Sigmoid colon (tissue), 7 donors: ENCODE results near the gene RAB3B. TPM values are rescaled to one million over a fixed set of nuclear protein-coding genes. Genes with fewer than 3 reads are reported as not detected.

Experiments
- DNase-seq: peaks from one replicate; pipeline ENCODE4 v3.0.0-alpha.2; 2019
- H3K27ac ChIP-seq, 4 donors: fragments of 200-600 bp; sonication (generic); one replicate each; pipeline ENCODE4 v1.5.1; 2016 to 2019; ENCODE audit warnings: mild to moderate bottlenecking in 1 of 4
- H3K27me3 ChIP-seq, 3 donors: fragments of 200-600 bp; sonication (generic); one replicate each; pipeline ENCODE4 v1.5.1; 2019; ENCODE audit warnings: mild to moderate bottlenecking in 1 of 3
- H3K36me3 ChIP-seq, 4 donors: fragments of 200-600 bp; sonication (generic); one replicate each; pipeline ENCODE4 v1.5.1; 2016 to 2019
- H3K4me1 ChIP-seq, 4 donors: fragments of 200-600 bp; sonication (generic); one replicate each; pipeline ENCODE4 v1.5.1; 2017 to 2019
- H3K4me3 ChIP-seq, 4 donors: fragments of 200-600 bp; sonication (generic); one replicate each; pipeline ENCODE4 v1.5.1; 2017 to 2019; ENCODE audit warnings: mild to moderate bottlenecking in 2 of 4, moderate library complexity in 1 of 4
- H3K9me3 ChIP-seq, 4 donors: fragments of 200-600 bp in 3 of 4; sonication (generic) in 3 of 4; one replicate each; pipeline versions ENCODE4 v1.5.1 to v1.6.1; 2013 to 2019
- CTCF ChIP-seq, 4 experiments: fragments of 450-650 bp in 3 of 4; fragments of 200-600 bp in 1 of 4; IDR thresholded peaks; one replicate each; pipeline ENCODE4 v1.5.1; 2016 to 2019; ENCODE audit warnings: antibody characterized with exemption in 4 of 4, mild to moderate bottlenecking in 3 of 4, moderate library complexity in 2 of 4
- EP300 ChIP-seq, 4 donors: sonication (generic); formaldehyde crosslinking; IDR thresholded peaks; one replicate each; pipeline ENCODE4 v1.6.1; 2017; ENCODE audit warnings: antibody characterized with exemption in 4 of 4
- POLR2A ChIP-seq, 2 donors: fragments of 450-650 bp; IDR thresholded peaks; one replicate each; pipeline ENCODE4 v1.6.1; 2016; ENCODE audit warnings: antibody characterized with exemption in 2 of 2, mild to moderate bottlenecking in 2 of 2, moderate library complexity in 2 of 2
- POLR2AphosphoS5 ChIP-seq, 4 donors: sonication (generic); formaldehyde crosslinking; IDR thresholded peaks; one replicate each; pipeline ENCODE4 v1.6.1; 2017; ENCODE audit warnings: antibody characterized with exemption in 4 of 4
- WGBS, 2 donors: extraction: QIAGEN DNeasy Blood & Tissue Kit; methylation state at CpG; one replicate each; pipeline ENCODE4 v1.1.7; 2013; 5-methylcytosine and 5-hydroxymethylcytosine counted together
- intact Hi-C: fragments of 100-400 bp; cut with DNase I; formaldehyde crosslinking; loops from one replicate; pipeline ENCODE4 v1.15.1; 2023
- polyA plus RNA-seq, 3 donors: library from polyadenylated mRNA; stranded (reverse); fragments of 200-250 nt; gene quantifications; one replicate each; pipeline ENCODE4 v1.2.3, GENCODE V29; 2013
- total RNA-seq, 4 donors: library from RNA; depleted of rRNA; stranded (reverse); fragments of >200 nt; gene quantifications; one replicate each; pipeline ENCODE4 v1.1.0, GENCODE V29; 2016
- donor health status: healthy with polysubstance abuse.
- donor health status: Bipolar disorder and iron deficiency.
- donor health status: healthy.

RAB3B gene
- total and polyA plus RNA-seq, 7 donors, result 1.5 to 4.3 (median 3.1) TPM

- Histone ChIP-seq H3K36me3 (no peaks in the 10 kb centered on the region), H3K4me1 (no peaks in the 10 kb centered on the region), H3K4me3 (no peak overlapping the region), H3K9me3 (peaks cover 0 to 9% (median 4%) of the 10 kb centered on the region in 4 donors), H3K27ac (no peak overlapping the region), H3K27me3 (no peaks in the 10 kb centered on the region)
- TF ChIP-seq POLR2A (IDR thresholded peaks at IDR 0.05) (no peak), CTCF (IDR thresholded peaks at IDR 0.05) (no peak)
- no peak for DNase-seq
- intact Hi-C loops, result no loop called here
Measured at GRCh38 chr1:51945591-51945990, 44.9 kb downstream of the RAB3B start.

GRCh38 chr1:51942281-51942680 lies 48.2 kb downstream of the RAB3B start:
- Histone ChIP-seq H3K36me3 (no peaks in the 10 kb centered on the region), H3K4me3 (no peak overlapping the region), H3K27me3 (no peaks in the 10 kb centered on the region), H3K4me1 (no peaks in the 10 kb centered on the region), H3K9me3 (peaks cover 0 to 9% (median 4%) of the 10 kb centered on the region in 4 donors), H3K27ac (no peak overlapping the region)
- DNase-seq, result no peak
- WGBS, 2 donors, result 63 to 85% methylated on average over 2 of the region's 2 CpGs
- intact Hi-C loops, result no loop called here
- TF ChIP-seq POLR2A (IDR thresholded peaks at IDR 0.05) (no peak), POLR2AphosphoS5 (IDR thresholded peaks at IDR 0.05) (no peak), EP300 (IDR thresholded peaks at IDR 0.05) (no peak), CTCF (IDR thresholded peaks at IDR 0.05) (no peak)

GRCh38 chr1:51941528-51941927 lies 49.0 kb downstream of the RAB3B start:
- Histone ChIP-seq H3K27ac (no peak overlapping the region), H3K9me3 (peaks cover 0 to 9% (median 4%) of the 10 kb centered on the region in 4 donors), H3K4me3 (no peak overlapping the region), H3K36me3 (no peaks in the 10 kb centered on the region), H3K4me1 (no peaks in the 10 kb centered on the region), H3K27me3 (no peaks in the 10 kb centered on the region)
- no peak for DNase-seq
- intact Hi-C loops, result no loop called here
- TF ChIP-seq EP300 (IDR thresholded peaks at IDR 0.05), result no peak
- TF ChIP-seq POLR2AphosphoS5 (IDR thresholded peaks at IDR 0.05), result no peak
- TF ChIP-seq POLR2A (IDR thresholded peaks at IDR 0.05), result no peak
- TF ChIP-seq CTCF (IDR thresholded peaks at IDR 0.05), result no peak

GRCh38 chr1:51937112-51937511 lies 53.4 kb downstream of the RAB3B start:
- Histone ChIP-seq H3K36me3 (no peaks in the 10 kb centered on the region), H3K9me3 (peaks cover 0 to 9% (median 4%) of the 10 kb centered on the region in 4 donors), H3K4me3 (no peak overlapping the region), H3K27me3 (no peaks in the 10 kb centered on the region), H3K27ac (no peak overlapping the region), H3K4me1 (no peaks in the 10 kb centered on the region)
- no peak for TF ChIP-seq POLR2A (IDR thresholded peaks at IDR 0.05)
- TF ChIP-seq EP300 (IDR thresholded peaks at IDR 0.05), result no peak
- TF ChIP-seq POLR2AphosphoS5 (IDR thresholded peaks at IDR 0.05), result no peak
- TF ChIP-seq CTCF (IDR thresholded peaks at IDR 0.05), result no peak
- WGBS, 2 donors, result 93 to 94% methylated on average over 4 of the region's 4 CpGs
- intact Hi-C loops, result no loop called here
- no peak for DNase-seq

- H3K27ac ChIP-seq, result no peak overlapping the region
- no peaks in the 10 kb centered on the region for H3K4me1 ChIP-seq
- no peaks in the 10 kb centered on the region for H3K27me3 ChIP-seq
- H3K9me3 ChIP-seq, result peaks cover 0 to 8% (median 2%) of the 10 kb centered on the region in 4 donors
- WGBS, 2 donors, result 70 to 88% methylated on average over 4 of the region's 4 CpGs
- TF ChIP-seq CTCF (IDR thresholded peaks at IDR 0.05) (no peak), POLR2A (IDR thresholded peaks at IDR 0.05) (no peak)
- intact Hi-C loops, result no loop called here
- no peak overlapping the region for H3K4me3 ChIP-seq
- no peaks in the 10 kb centered on the region for H3K36me3 ChIP-seq
- DNase-seq, result no peak
Measured at GRCh38 chr1:51936531-51936930, 54.0 kb downstream of the RAB3B start.
